Neuronal stem cell (in vitro differentiated cells): ENCODE measurements around the gene SPRED3.

Experiments
- DNase-seq: peaks from one replicate; pipeline ENCODE4 v3.0.0-alpha.2; 2013; ENCODE audit warnings: low spot score
- H2AFZ ChIP-seq: one replicate; pipeline ENCODE4 v1.6.1; 2013; ENCODE audit warnings: mild to moderate bottlenecking, low read length, inconsistent platforms
- H2AK5ac ChIP-seq: 2 replicates; pipeline ENCODE4 v1.6.1; 2013; ENCODE audit warnings: low read depth, mild to moderate bottlenecking, inconsistent platforms, low read length, moderate library complexity, mixed read lengths
- H2BK120ac ChIP-seq: 2 replicates; pipeline ENCODE4 v1.6.1; 2013; ENCODE audit warnings: low read depth, mild to moderate bottlenecking, inconsistent platforms, low read length, moderate library complexity, mixed read lengths
- H2BK12ac ChIP-seq: one replicate; pipeline ENCODE4 v1.6.1; 2013; ENCODE audit warnings: low read length, inconsistent platforms
- H2BK15ac ChIP-seq: 2 replicates; pipeline ENCODE4 v1.6.1; 2013; ENCODE audit warnings: mild to moderate bottlenecking, low read length, inconsistent platforms, mixed read lengths
- H2BK5ac ChIP-seq: one replicate; pipeline ENCODE4 v1.6.1; 2013; ENCODE audit warnings: inconsistent platforms, mild to moderate bottlenecking, low read length, moderate library complexity
- H3K14ac ChIP-seq: one replicate; pipeline ENCODE4 v1.6.1; 2013; ENCODE audit warnings: low read length, inconsistent platforms
- H3K18ac ChIP-seq: 2 replicates; pipeline ENCODE4 v1.6.1; 2013; ENCODE audit warnings: low read length, inconsistent platforms
- H3K23ac ChIP-seq: 2 replicates; pipeline ENCODE4 v1.6.1; 2013; ENCODE audit warnings: low read depth, mild to moderate bottlenecking, mixed read lengths, low read length, inconsistent platforms; ENCODE audit not compliant: poor library complexity
- H3K27ac ChIP-seq: replicated peaks from 3 replicates; pipeline ENCODE4 v1.5.1; 2013; ENCODE audit warnings: low read length, inconsistent platforms
- H3K27me3 ChIP-seq, 3 experiments: 2 replicates each; pipeline ENCODE4 v1.6.1; 2013; ENCODE audit warnings: low read length in 3 of 3, mild to moderate bottlenecking in 2 of 3, inconsistent platforms in 1 of 3, low read depth in 1 of 3, mixed read lengths in 1 of 3, moderate library complexity in 1 of 3; ENCODE audit not compliant: control insufficient read depth in 3 of 3, insufficient read depth in 3 of 3
- H3K36me3 ChIP-seq, 2 donors: replicated peaks in 1 of 2; 2 replicates each; pipeline ENCODE4 v1.6.1; 2013; ENCODE audit warnings: low read length in 2 of 2; ENCODE audit not compliant: control insufficient read depth in 2 of 2, insufficient read depth in 2 of 2
- H3K4ac ChIP-seq: 2 replicates; pipeline ENCODE4 v1.6.1; 2013; ENCODE audit warnings: inconsistent platforms, mild to moderate bottlenecking, low read length, moderate library complexity
- H3K4me1 ChIP-seq, 2 donors: 1 replicate in 1 of 2; 2 replicates in 1 of 2; pipeline ENCODE4 v1.6.1; 2013; ENCODE audit warnings: low read length in 2 of 2, low read depth in 1 of 2; ENCODE audit not compliant: control insufficient read depth in 2 of 2, insufficient read depth in 1 of 2
- H3K4me2 ChIP-seq: one replicate; pipeline ENCODE4 v1.6.1; 2013; ENCODE audit warnings: mild to moderate bottlenecking, low read length, inconsistent platforms; ENCODE audit not compliant: insufficient read depth, poor library complexity, severe bottlenecking
- H3K4me3 ChIP-seq, 2 donors: 2 replicates each; pipeline ENCODE4 v1.5.1; 2013; ENCODE audit warnings: low read length in 2 of 2, mild to moderate bottlenecking in 2 of 2, inconsistent platforms in 1 of 2, moderate library complexity in 1 of 2
- H3K79me1 ChIP-seq: one replicate; pipeline ENCODE4 v1.6.1; 2013; ENCODE audit warnings: low read depth, mild to moderate bottlenecking, inconsistent platforms, low read length, moderate library complexity
- H3K9ac ChIP-seq: one replicate; pipeline ENCODE4 v1.6.1; 2013; ENCODE audit warnings: mild to moderate bottlenecking, low read depth, low read length, inconsistent platforms; ENCODE audit not compliant: poor library complexity
- H3K9me3 ChIP-seq, 2 donors: replicated peaks in 1 of 2; 2 replicates each; pipeline versions ENCODE3 to v1.6.1; 2013; ENCODE audit warnings: low read length in 2 of 2, mild to moderate bottlenecking in 2 of 2, inconsistent platforms in 1 of 2, low read depth in 1 of 2, mixed read lengths in 1 of 2, moderate library complexity in 1 of 2; ENCODE audit not compliant: control insufficient read depth in 2 of 2, insufficient read depth in 1 of 2
- H4K8ac ChIP-seq: one replicate; pipeline ENCODE4 v1.6.1; 2013; ENCODE audit warnings: low read depth, mild to moderate bottlenecking, inconsistent platforms, low read length, moderate library complexity
- H4K91ac ChIP-seq: one replicate; pipeline ENCODE4 v1.6.1; 2013; ENCODE audit warnings: low read length, low read depth, mild to moderate bottlenecking, inconsistent platforms; ENCODE audit not compliant: poor library complexity
- WGBS, 2 donors: extraction: QIAGEN DNeasy Blood & Tissue Kit; methylation state at CpG; one replicate each; pipeline ENCODE4 v1.1.7; 2013; ENCODE audit warnings: missing lambda C conversion rate in 2 of 2, mixed read lengths in 1 of 2; ENCODE audit not compliant: insufficient read length in 2 of 2, insufficient replicate concordance in 1 of 2; ENCODE audit errors: extremely low coverage in 2 of 2; 5-methylcytosine and 5-hydroxymethylcytosine counted together

Gene SPRED3

GRCh38 chr19:38429055-38429810 lies 40.7 kb downstream of the SPRED3 start:
- Histone ChIP-seq H3K4me3 (no peak overlapping the region), H3K4me2 (no peak overlapping the region), H2BK5ac (no peak overlapping the region), H3K9me3 (no peaks in the 10 kb centered on the region), H3K36me3 (no peaks in the 10 kb centered on the region), H3K23ac (no peak overlapping the region), H2BK12ac (no peak overlapping the region), H2AK5ac (no peak overlapping the region), H4K8ac (no peak overlapping the region), H3K27me3 (peaks cover 0 to 12% (median 0%) of the 10 kb centered on the region in 3 experiments), H3K14ac (no peak overlapping the region), H3K79me1 (no peaks in the 10 kb centered on the region), H3K27ac (no peak overlapping the region), H2BK120ac (no peak overlapping the region), H2BK15ac (no peak overlapping the region), H4K91ac (no peak overlapping the region), H2AFZ (no peak overlapping the region), H3K18ac (no peak overlapping the region), H3K9ac (no peak overlapping the region), H3K4ac (no peak overlapping the region), H3K4me1 (peaks cover 4 to 8% of the 10 kb centered on the region in 2 donors)
- no peak for DNase-seq
- no CpG with 5 or more reads among the region's 14 CpGs for WGBS, 2 donors

GRCh38 chr19:38429811-38430156 lies 41.3 kb downstream of the SPRED3 start:
- peaks cover 8 to 13% of the 10 kb centered on the region in 2 donors for H3K4me1 ChIP-seq
- no peak overlapping the region for H2BK5ac ChIP-seq
- H3K9ac ChIP-seq: no peak overlapping the region
- no peak overlapping the region for H2AK5ac ChIP-seq
- no peak overlapping the region for H2BK120ac ChIP-seq
- no peak overlapping the region for H3K14ac ChIP-seq
- H4K91ac ChIP-seq: no peak overlapping the region
- no peak overlapping the region for H2BK12ac ChIP-seq
- no peak overlapping the region for H3K18ac ChIP-seq
- peaks cover 0 to 13% (median 0%) of the 10 kb centered on the region in 3 experiments for H3K27me3 ChIP-seq
- no peak overlapping the region for H2AFZ ChIP-seq
- DNase-seq: no peak
- H3K4me3 ChIP-seq: no peak overlapping the region
- H3K4ac ChIP-seq: no peak overlapping the region
- no peak overlapping the region for H3K27ac ChIP-seq
- H3K9me3 ChIP-seq: no peaks in the 10 kb centered on the region
- no peaks in the 10 kb centered on the region for H3K79me1 ChIP-seq
- H3K36me3 ChIP-seq: no peaks in the 10 kb centered on the region
- H4K8ac ChIP-seq: no peak overlapping the region
- WGBS, 2 donors: no CpG with 5 or more reads among the region's 2 CpGs
- H2BK15ac ChIP-seq: no peak overlapping the region
- no peak overlapping the region for H3K4me2 ChIP-seq
- no peak overlapping the region for H3K23ac ChIP-seq

GRCh38 chr19:38430931-38431330 lies 42.4 kb downstream of the SPRED3 start:
- H3K36me3 ChIP-seq: no peaks in the 10 kb centered on the region
- H3K18ac ChIP-seq: no peak overlapping the region
- H2BK5ac ChIP-seq: no peak overlapping the region
- H2AFZ ChIP-seq: no peak overlapping the region
- H2BK12ac ChIP-seq: no peak overlapping the region
- no peaks in the 10 kb centered on the region for H3K9me3 ChIP-seq
- H4K91ac ChIP-seq: no peak overlapping the region
- H3K14ac ChIP-seq: no peak overlapping the region
- WGBS, 2 donors: no CpG with 5 or more reads among the region's 7 CpGs
- peaks cover 11 to 15% of the 10 kb centered on the region in 2 donors for H3K4me1 ChIP-seq
- H2BK120ac ChIP-seq: no peak overlapping the region
- peaks cover 0 to 6% (median 0%) of the 10 kb centered on the region in 3 experiments for H3K27me3 ChIP-seq
- H3K4me3 ChIP-seq: no peak overlapping the region
- DNase-seq: no peak
- no peak overlapping the region for H2AK5ac ChIP-seq
- no peak overlapping the region for H3K27ac ChIP-seq
- no peak overlapping the region for H3K4ac ChIP-seq
- no peaks in the 10 kb centered on the region for H3K79me1 ChIP-seq
- no peak overlapping the region for H3K9ac ChIP-seq
- H4K8ac ChIP-seq: no peak overlapping the region
- no peak overlapping the region for H3K4me2 ChIP-seq
- H3K23ac ChIP-seq: no peak overlapping the region
- no peak overlapping the region for H2BK15ac ChIP-seq

- Histone ChIP-seq H2BK12ac (no peak within 1 kb of the TSS), H3K27ac (no peak within 1 kb of the TSS), H2AK5ac (no peak within 1 kb of the TSS), H2BK15ac (no peak within 1 kb of the TSS), H3K4me3 (peak within 1 kb of the TSS; percentile 8 to 48), H3K14ac (no peak within 1 kb of the TSS), H3K4me1 (peaks cover 11 to 15% of the 10 kb centered on the region in 2 donors), H2BK5ac (no peak within 1 kb of the TSS), H2BK120ac (no peak within 1 kb of the TSS), H3K4ac (no peak within 1 kb of the TSS), H2AFZ (peak within 1 kb of the TSS; percentile 77), H3K36me3 (no peaks in the 10 kb centered on the region), H3K9ac (no peak within 1 kb of the TSS), H3K9me3 (no peaks in the 10 kb centered on the region), H4K91ac (no peak within 1 kb of the TSS), H3K79me1 (no peaks in the 10 kb centered on the region), H3K18ac (no peak within 1 kb of the TSS), H3K4me2 (peak within 1 kb of the TSS; percentile 75), H3K23ac (no peak within 1 kb of the TSS), H4K8ac (no peak within 1 kb of the TSS), H3K27me3 (peaks cover 0 to 6% (median 0%) of the 10 kb centered on the region in 3 experiments)
- WGBS, 2 donors: no CpG with 5 or more reads among the region's 20 CpGs
- peak; percentile 68 for DNase-seq
These were observed 44.8 kb downstream of the SPRED3 start, which contains the start of gene RYR1 for GRCh38 chr19:38433268-38433733. TSS of gene RYR1 (plus strand) at chr19:38433691. CDS start at chr19:38433830, 139 bp downstream.
